Chondrocyte (in vitro differentiated cells): ENCODE results near the gene PCCA. TPM values are rescaled to one million over a fixed set of nuclear protein-coding genes. Genes with fewer than 3 reads are reported as not detected.
A peak's percentile ranks its signal among the peaks of the same experiment; 100 is the strongest.
"Not testable (repeated sequence)": the region's sequence is repeated elsewhere in the genome, so short reads cannot be mapped to it uniquely, and the experiment has no call there.

Experiments
- DNase-seq: peaks from one replicate; pipeline ENCODE4 v3.0.0; 2021; ENCODE audit warnings: mixed read lengths, low spot score
- H3K27ac Mint-ChIP-seq: one replicate; pipeline ENCODE4 v1.8.0; 2021; ENCODE audit warnings: mild to moderate bottlenecking, moderate library complexity, mixed read lengths; ENCODE audit not compliant: unreplicated experiment
- H3K27me3 Mint-ChIP-seq: 2 replicates; pipeline ENCODE4 v1.8.0; 2021; ENCODE audit warnings: low read depth, mixed read lengths
- H3K36me3 Mint-ChIP-seq: 2 replicates; pipeline ENCODE4 v1.8.0; 2021; ENCODE audit warnings: low read depth, mixed read lengths
- H3K4me1 Mint-ChIP-seq: 2 replicates; pipeline ENCODE4 v1.8.0; 2021; ENCODE audit warnings: low read depth, mild to moderate bottlenecking, mixed read lengths
- H3K4me3 Mint-ChIP-seq: one replicate; pipeline ENCODE4 v1.8.0; 2021; ENCODE audit warnings: mild to moderate bottlenecking, moderate library complexity, mixed read lengths; ENCODE audit not compliant: unreplicated experiment
- H3K9me3 Mint-ChIP-seq: 2 replicates; pipeline ENCODE4 v1.8.0; 2021; ENCODE audit warnings: low read depth, mixed read lengths
- total RNA-seq: library from RNA; stranded (reverse); gene quantifications from 3 replicates; pipeline ENCODE4 v1.2.1, GENCODE V29; 2021
- TF ChIP-seq, protein P1 (sequence below): fragments of 200-600 bp; sonication (generic); IDR thresholded peaks from 2 replicates; pipeline ENCODE4 v1.5.0; 2021; ENCODE audit warnings: antibody characterized with exemption, mild to moderate bottlenecking, moderate library complexity

Gene PCCA
- total RNA-seq, 1 donor from 2014 or later = 15.1 TPM

DNA sequence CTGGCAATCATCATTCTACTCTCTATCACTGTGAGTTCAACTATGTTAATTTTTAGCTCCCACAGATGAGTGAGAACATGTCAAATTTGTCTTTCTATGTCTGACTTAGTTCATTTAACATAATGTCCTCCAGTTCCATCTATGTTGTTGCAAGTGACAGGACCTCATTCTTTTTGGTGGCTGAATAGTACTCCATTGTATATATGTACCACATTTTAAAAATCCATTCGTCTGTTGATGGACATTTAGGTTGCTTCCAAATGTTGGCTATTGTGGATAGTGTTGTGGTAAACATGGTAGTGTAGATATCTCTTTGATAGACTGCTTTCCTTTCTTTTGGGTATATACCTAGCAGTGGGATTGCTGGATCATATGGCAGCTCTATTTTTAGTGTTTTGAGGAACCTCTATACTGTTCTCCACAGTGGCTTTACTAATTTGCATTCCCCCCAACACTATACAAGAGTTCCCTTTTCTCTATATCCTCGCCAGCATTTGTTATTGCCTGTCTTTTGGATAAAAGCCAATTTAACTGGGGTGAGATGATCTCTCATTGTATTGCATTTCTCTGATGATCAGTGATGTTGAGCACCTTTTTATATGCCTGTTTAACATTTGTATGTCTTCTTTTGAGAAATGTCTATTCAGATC is 124.1 kb downstream of the PCCA start:
- TF ChIP-seq, protein P1, sequence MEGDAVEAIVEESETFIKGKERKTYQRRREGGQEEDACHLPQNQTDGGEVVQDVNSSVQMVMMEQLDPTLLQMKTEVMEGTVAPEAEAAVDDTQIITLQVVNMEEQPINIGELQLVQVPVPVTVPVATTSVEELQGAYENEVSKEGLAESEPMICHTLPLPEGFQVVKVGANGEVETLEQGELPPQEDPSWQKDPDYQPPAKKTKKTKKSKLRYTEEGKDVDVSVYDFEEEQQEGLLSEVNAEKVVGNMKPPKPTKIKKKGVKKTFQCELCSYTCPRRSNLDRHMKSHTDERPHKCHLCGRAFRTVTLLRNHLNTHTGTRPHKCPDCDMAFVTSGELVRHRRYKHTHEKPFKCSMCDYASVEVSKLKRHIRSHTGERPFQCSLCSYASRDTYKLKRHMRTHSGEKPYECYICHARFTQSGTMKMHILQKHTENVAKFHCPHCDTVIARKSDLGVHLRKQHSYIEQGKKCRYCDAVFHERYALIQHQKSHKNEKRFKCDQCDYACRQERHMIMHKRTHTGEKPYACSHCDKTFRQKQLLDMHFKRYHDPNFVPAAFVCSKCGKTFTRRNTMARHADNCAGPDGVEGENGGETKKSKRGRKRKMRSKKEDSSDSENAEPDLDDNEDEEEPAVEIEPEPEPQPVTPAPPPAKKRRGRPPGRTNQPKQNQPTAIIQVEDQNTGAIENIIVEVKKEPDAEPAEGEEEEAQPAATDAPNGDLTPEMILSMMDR = no peak
- H3K27ac Mint-ChIP-seq = no peak overlapping the region
- no peak overlapping the region for H3K4me3 Mint-ChIP-seq
- peaks cover 46% of the 10 kb centered on the region for H3K4me1 Mint-ChIP-seq
- H3K36me3 Mint-ChIP-seq = peaks cover 3% of the 10 kb centered on the region
- no peak for DNase-seq
- peaks cover 22% of the 10 kb centered on the region for H3K9me3 Mint-ChIP-seq
- H3K27me3 Mint-ChIP-seq = no peaks in the 10 kb centered on the region

DNA sequence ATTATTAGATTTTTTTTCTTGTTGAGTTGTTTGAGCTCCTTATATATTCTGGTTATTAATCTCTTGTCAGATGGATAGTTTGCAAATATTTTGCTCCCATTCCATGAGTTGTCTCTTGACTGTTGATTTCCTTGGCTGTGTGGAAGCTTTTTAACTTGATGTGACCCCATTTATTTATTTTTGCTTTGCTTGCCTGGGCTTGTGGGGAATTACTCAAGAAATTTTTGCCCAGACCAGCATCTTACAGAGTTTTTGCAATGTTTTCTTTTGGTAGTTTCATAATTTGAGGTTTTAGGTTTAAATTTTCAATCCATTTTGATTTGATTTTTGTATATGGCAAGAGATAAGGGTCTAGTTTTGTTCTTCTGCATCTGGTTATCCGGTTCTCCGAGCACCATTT is 124.7 kb downstream of the PCCA start:
- Mint-ChIP-seq H3K9me3 (peaks cover 22% of the 10 kb centered on the region), H3K27me3 (no peaks in the 10 kb centered on the region), H3K36me3 (peaks cover 5% of the 10 kb centered on the region), H3K4me3 (no peak overlapping the region), H3K4me1 (peaks cover 48% of the 10 kb centered on the region), H3K27ac (no peak overlapping the region)
- DNase-seq = no peak
- TF ChIP-seq, protein P1 = no peak

DNA sequence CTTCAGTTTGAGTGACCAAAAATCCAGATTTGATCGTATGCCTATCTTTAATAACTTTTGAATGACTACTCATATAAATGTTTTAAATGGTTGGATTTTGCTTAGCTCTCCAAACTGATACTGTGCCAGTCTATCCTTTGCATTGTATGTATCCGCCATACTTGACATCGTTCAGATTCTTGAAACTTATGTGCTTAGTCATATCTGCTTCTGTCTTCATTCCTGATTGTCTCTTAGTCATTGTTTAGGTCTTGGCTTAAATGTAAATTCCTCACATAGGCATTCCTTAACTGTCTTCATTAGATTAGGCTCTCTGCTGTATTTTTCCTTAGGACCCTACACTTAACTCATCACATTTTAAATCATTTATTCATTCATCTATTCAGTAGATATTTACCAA is 126.0 kb downstream of the PCCA start:
- no peak for DNase-seq
- H3K36me3 Mint-ChIP-seq = peaks cover 5% of the 10 kb centered on the region
- H3K4me3 Mint-ChIP-seq = no peak overlapping the region
- peaks cover 44% of the 10 kb centered on the region for H3K4me1 Mint-ChIP-seq
- no peaks in the 10 kb centered on the region for H3K27me3 Mint-ChIP-seq
- peak overlapping the region; percentile 43 for H3K27ac Mint-ChIP-seq
- TF ChIP-seq, protein P1 = no peak
- peaks cover 22% of the 10 kb centered on the region for H3K9me3 Mint-ChIP-seq

DNA sequence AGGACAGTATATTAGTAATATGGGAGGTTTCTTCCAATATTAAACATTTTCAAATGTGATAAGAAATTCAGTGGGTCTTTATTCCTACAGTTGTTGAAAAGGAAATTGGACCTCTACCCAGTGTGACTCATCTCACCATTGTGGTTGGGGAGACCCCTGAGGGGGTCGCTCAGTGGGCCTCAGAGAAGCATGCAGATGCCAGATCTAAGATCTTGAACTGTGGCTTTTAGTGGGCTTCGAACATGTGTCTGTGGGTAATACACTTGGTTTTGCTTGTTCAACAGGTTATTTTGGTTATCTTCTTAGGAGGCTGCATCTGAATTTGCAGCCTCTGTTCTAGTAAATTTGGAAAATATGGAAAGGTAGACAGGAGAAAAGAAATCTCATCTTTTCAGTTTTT is 132.3 kb downstream of the PCCA start:
- Mint-ChIP-seq H3K36me3 (peaks cover 10% of the 10 kb centered on the region), H3K9me3 (no peaks in the 10 kb centered on the region), H3K27ac (no peak overlapping the region), H3K4me3 (no peak overlapping the region), H3K4me1 (peaks cover 3% of the 10 kb centered on the region), H3K27me3 (no peaks in the 10 kb centered on the region)
- TF ChIP-seq, protein P1 = no peak
- DNase-seq = no peak

DNA sequence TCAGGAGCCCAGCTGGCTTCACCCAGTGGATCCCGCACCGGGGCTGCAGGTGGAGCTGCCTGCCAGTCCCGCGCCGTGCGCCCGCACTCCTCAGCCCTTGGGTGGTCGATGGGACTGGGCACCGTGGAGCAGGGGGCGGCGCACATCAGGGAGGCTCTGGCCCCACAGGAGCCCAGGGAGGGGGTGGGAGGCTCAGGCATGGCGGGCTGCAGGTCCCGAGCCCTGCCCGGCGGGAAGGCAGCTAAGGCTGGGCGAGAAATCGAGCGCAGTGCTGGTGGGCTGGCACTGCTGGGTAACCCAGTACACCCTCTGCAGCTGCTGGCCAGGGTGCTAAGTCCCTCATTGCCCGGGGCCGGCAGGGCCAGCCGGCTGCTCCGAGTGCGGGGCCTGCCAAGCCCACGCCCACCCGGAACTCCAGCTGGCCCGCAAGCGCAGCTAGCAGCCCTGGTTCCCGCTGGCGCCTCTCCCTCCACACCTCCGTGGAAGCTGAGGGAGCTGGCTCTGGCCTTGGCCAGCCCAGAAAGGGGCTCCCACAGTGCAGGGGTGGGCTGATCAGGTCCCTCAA is 135.2 kb downstream of the PCCA start:
- H3K36me3 Mint-ChIP-seq, H3K27me3 Mint-ChIP-seq, H3K9me3 Mint-ChIP-seq, DNase-seq, H3K27ac Mint-ChIP-seq, H3K4me1 Mint-ChIP-seq, H3K4me3 Mint-ChIP-seq: not testable (repeated sequence)

DNA sequence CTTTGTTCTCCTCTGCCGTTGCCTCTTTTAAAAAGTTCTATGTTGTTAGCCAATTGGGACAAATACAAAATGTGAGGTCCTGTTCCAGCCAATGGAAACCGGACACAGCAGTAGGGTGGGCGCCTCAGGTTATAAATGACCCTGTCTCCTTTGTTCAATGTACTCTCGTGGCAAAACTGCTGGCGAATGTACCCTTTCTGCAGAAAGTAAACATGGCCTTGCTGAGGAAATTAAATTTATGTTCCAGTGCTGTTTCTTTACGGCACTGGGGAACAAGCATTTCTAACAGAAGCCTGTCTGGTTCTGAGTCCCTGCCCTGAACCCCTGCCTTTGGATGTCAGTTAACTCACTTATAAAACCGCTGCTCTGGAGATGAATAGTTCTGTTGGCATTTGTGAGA is 140.7 kb downstream of the PCCA start:
- no peak for DNase-seq
- TF ChIP-seq, protein P1 = no peak
- Mint-ChIP-seq H3K4me1 (peaks cover 8% of the 10 kb centered on the region), H3K27me3 (no peaks in the 10 kb centered on the region), H3K27ac (no peak overlapping the region), H3K4me3 (no peak overlapping the region), H3K9me3 (no peaks in the 10 kb centered on the region), H3K36me3 (peaks cover 1% of the 10 kb centered on the region)
